Measurements from ENCODE around the gene HSPG2. TPM values are rescaled to one million over a fixed set of nuclear protein-coding genes. Genes with fewer than 3 reads are reported as not detected.
A peak's percentile ranks its signal among the peaks of the same experiment; 100 is the strongest.

HSPG2 gene
- total and polyA plus RNA-seq, 2 of the 13 experiments (the other 11 are each of a cell fraction or from before 2014, with no cell fraction given) = 9.1 to 13.1 TPM

- TF ChIP-seq AFF4 (CRISPR knock-in tag; IDR thresholded peaks at IDR 0.05) (no peak), CBX1 (IDR thresholded peaks at IDR 0.05; ENCODE audit: low read depth) (peak; percentile 16), ZNF605 (CRISPR knock-in tag; IDR thresholded peaks at IDR 0.05) (no peak), ZMYM4 (CRISPR knock-in tag; IDR thresholded peaks at IDR 0.05) (no peak), PATZ1 (CRISPR knock-in tag; IDR thresholded peaks at IDR 0.05) (0 out of 2 replicates have a peak, but pooled peaks have one; percentile 17), ZEB1 (IDR thresholded peaks at IDR 0.05; ENCODE audit: insufficient replicate concordance, low read depth) (no peak), ZNF280B (CRISPR knock-in tag; IDR thresholded peaks at IDR 0.05; ENCODE audit: borderline replicate concordance) (no peak), FOSL2 (CRISPR knock-in tag; IDR thresholded peaks at IDR 0.05) (peak; percentile 53), SALL1 (CRISPR knock-in tag; IDR thresholded peaks at IDR 0.05) (peak; percentile 96), KDM3A (CRISPR knock-in tag; IDR thresholded peaks at IDR 0.05; ENCODE audit: low read depth) (0 out of 2 replicates have a peak, but pooled peaks have one; percentile 43), NKX3-1 (CRISPR knock-in tag; IDR thresholded peaks at IDR 0.05) (no peak), HDAC2 (CRISPR knock-in tag; IDR thresholded peaks at IDR 0.05) (peak; percentile 85; the same call in 1 of the 2 replicates), GATAD2A (CRISPR knock-in tag; IDR thresholded peaks at IDR 0.05) (peak; percentile 79), HOXD1 (CRISPR knock-in tag; IDR thresholded peaks at IDR 0.05) (no peak), JUN (CRISPR knock-in tag; IDR thresholded peaks at IDR 0.05) (peak; percentile 63; the same call in 1 of the 2 replicates), SCMH1 (CRISPR knock-in tag; IDR thresholded peaks at IDR 0.05; ENCODE audit: borderline replicate concordance) (no peak), ZNF333 (CRISPR knock-in tag; IDR thresholded peaks at IDR 0.05; ENCODE audit: borderline replicate concordance) (0 out of 2 replicates have a peak, but pooled peaks have one; percentile 66), PRDM15 (CRISPR knock-in tag; IDR thresholded peaks at IDR 0.05) (peak; percentile 27; the same call in 1 of the 2 replicates), ZNF496 (CRISPR knock-in tag; IDR thresholded peaks at IDR 0.05; ENCODE audit: insufficient replicate concordance) (no peak)
Observed at GRCh38 chr1:21946836-21947587, 9.9 kb upstream of the HSPG2 start (continued).
